H1 (cell line): ENCODE data around the gene HDAC9. TPM values are rescaled to one million over a fixed set of nuclear protein-coding genes. Genes with fewer than 3 reads are reported as not detected.

Experiments used
- ASH2L ChIP-seq: fragments of 200-600, 300-600 bp; sonication (generic); IDR thresholded peaks from one replicate; pipeline ENCODE4 v1.7.1; 2017; ENCODE audit warnings: low read length
- ATF2 ChIP-seq: IDR thresholded peaks from 2 replicates; pipeline ENCODE4 v1.6.1; 2012; ENCODE audit warnings: low read length, inconsistent platforms
- ATF3 ChIP-seq: IDR thresholded peaks from 2 replicates; pipeline ENCODE4 v1.6.1; 2011; ENCODE audit warnings: low read depth, mild to moderate bottlenecking, low read length; ENCODE audit not compliant: insufficient read depth
- BACH1 ChIP-seq: IDR thresholded peaks from 2 replicates; pipeline ENCODE4 v1.6.1; 2012; ENCODE audit warnings: low read length, improper control_type of control experiment
- CEBPB ChIP-seq: IDR thresholded peaks from 2 replicates; pipeline ENCODE4 v1.6.1; 2012; ENCODE audit warnings: low read depth, low read length
- CHD2 ChIP-seq: IDR thresholded peaks from 2 replicates; pipeline ENCODE4 v1.6.1; 2012; ENCODE audit warnings: low read length, improper control_type of control experiment
- CTCF ChIP-seq, 3 experiments: IDR thresholded peaks; 1 replicate in 2 of 3; 2 replicates in 1 of 3; pipeline versions ENCODE4 v1.5.1 to v1.6.1; 2011; ENCODE audit warnings: low read length in 3 of 3, mild to moderate bottlenecking in 3 of 3, inconsistent platforms in 2 of 3, low read depth in 1 of 3, moderate library complexity in 1 of 3; ENCODE audit not compliant: insufficient read depth in 1 of 3; ENCODE audit errors: control extremely low read depth in 1 of 3
- EP300 ChIP-seq, 2 experiments: IDR thresholded peaks; 1 replicate in 1 of 2; 2 replicates in 1 of 2; pipeline ENCODE4 v1.6.1; 2011 to 2012; ENCODE audit warnings: low read depth in 2 of 2, low read length in 2 of 2, mild to moderate bottlenecking in 2 of 2, borderline replicate concordance in 1 of 2, inconsistent platforms in 1 of 2, moderate library complexity in 1 of 2
- KDM4A ChIP-seq: IDR thresholded peaks from one replicate; pipeline ENCODE4 v1.7.1; 2012; ENCODE audit warnings: low read depth, mild to moderate bottlenecking, moderate library complexity, low read length, inconsistent platforms; ENCODE audit not compliant: severe bottlenecking
- KDM5A ChIP-seq: fragments of 200-600 bp; IDR thresholded peaks from 2 replicates; pipeline ENCODE4 v1.7.1; 2012; ENCODE audit warnings: mild to moderate bottlenecking, low read length, inconsistent platforms, mixed read lengths
- POLR2A ChIP-seq, 2 experiments: IDR thresholded peaks; 1 replicate in 1 of 2; 2 replicates in 1 of 2; pipeline ENCODE4 v1.6.1; 2011; ENCODE audit warnings: low read depth in 2 of 2, low read length in 2 of 2, mild to moderate bottlenecking in 2 of 2; ENCODE audit errors: control extremely low read depth in 1 of 2
- POLR2AphosphoS5 ChIP-seq: IDR thresholded peaks from 2 replicates; pipeline ENCODE4 v1.6.1; 2011; ENCODE audit warnings: low read depth, low read length
- POU5F1 ChIP-seq: IDR thresholded peaks from 2 replicates; pipeline ENCODE4 v1.6.1; 2011; ENCODE audit warnings: low read depth, mild to moderate bottlenecking, low read length, moderate library complexity
- RXRA ChIP-seq: IDR thresholded peaks from 2 replicates; pipeline ENCODE4 v1.6.1; 2011; ENCODE audit warnings: low read depth, mild to moderate bottlenecking, low read length, moderate library complexity; ENCODE audit not compliant: insufficient read depth
- SIRT6 ChIP-seq: IDR thresholded peaks from one replicate; pipeline ENCODE4 v1.7.1; 2012; ENCODE audit warnings: low read length, inconsistent platforms
- SP2 ChIP-seq: IDR thresholded peaks from 2 replicates; pipeline ENCODE4 v1.6.1; 2012; ENCODE audit warnings: mild to moderate bottlenecking, low read length, inconsistent platforms
- SP4 ChIP-seq: IDR thresholded peaks from 2 replicates; pipeline ENCODE4 v1.6.1; 2012; ENCODE audit warnings: low read length, inconsistent platforms
- SRF ChIP-seq: IDR thresholded peaks from 2 replicates; pipeline ENCODE4 v1.6.1; 2011; ENCODE audit warnings: mild to moderate bottlenecking, low read depth, low read length, moderate library complexity
- TBP ChIP-seq: IDR thresholded peaks from 2 replicates; pipeline ENCODE4 v1.6.1; 2011; ENCODE audit warnings: low read depth, low read length, improper control_type of control experiment
- TCF12 ChIP-seq: IDR thresholded peaks from 2 replicates; pipeline ENCODE4 v1.6.1; 2011; ENCODE audit warnings: low read depth, mild to moderate bottlenecking, low read length
- YY1 ChIP-seq: IDR thresholded peaks from 2 replicates; pipeline ENCODE4 v1.6.1; 2011; ENCODE audit warnings: low read depth, mild to moderate bottlenecking, low read length
- polyA plus RNA-seq, 7 experiments: library from polyadenylated mRNA; depleted of rRNA in 3 of 7; stranded (reverse) in 5 of 7; unstranded in 2 of 7; fragments of >200 nt in 5 of 7; fragments of 200-250 nt in 2 of 7; gene quantifications; 1 replicate in 5 of 7; 2 replicates in 1 of 7; 4 replicates in 1 of 7; pipeline versions ENCODE4 v1.2.1 to v1.2.3, GENCODE V29; 2011 to 2013; ENCODE audit warnings: missing spikeins in 2 of 7, mixed read lengths in 2 of 7
- total RNA-seq: library from RNA; stranded (reverse); fragmentation: NEBNext Ultra II Directional; extraction: Animal tissue kit (Norgen Biotek cat#: 25700); gene quantifications from 2 replicates; pipeline ENCODE4 v1.2.1, GENCODE V29; 2021

The HDAC9 gene
- total and polyA plus RNA-seq, 2 of the 8 experiments (the other 6 are each of a cell fraction or from before 2014, with no cell fraction given), result 9.5 to 13.1 TPM

- TF ChIP-seq CHD2 (no peak), POLR2A (IDR thresholded peaks at IDR 0.05; ENCODE audit: control extremely low read depth in 1 of 2, low read depth in 2 of 2, low read length in 2 of 2) (peak; percentile 86 to 97), CTCF (IDR thresholded peaks at IDR 0.05; ENCODE audit: control extremely low read depth in 1 of 3, insufficient read depth in 1 of 3, low read depth in 1 of 3, low read length in 3 of 3) (no peak), KDM4A (no peak), TBP (peak; percentile 63; the same call in 1 of the 2 replicates), BACH1 (no peak), ATF2 (no peak), TCF12 (no peak), RXRA (no peak), YY1 (peak; percentile 77), ASH2L (peak; percentile 66), SRF (no peak), KDM5A (no peak), EP300 (IDR thresholded peaks at IDR 0.05; ENCODE audit: borderline replicate concordance in 1 of 2, low read depth in 2 of 2, low read length in 2 of 2) (no peak), SP4 (no peak), CEBPB (no peak), SIRT6 (no peak), SP2 (no peak), POLR2AphosphoS5 (peak; percentile 84), ATF3 (no peak), POU5F1 (peak; percentile 96)
These were observed at the start of gene HDAC9 (continued) for GRCh38 chr7:18495412-18496340.
